Ureter (tissue), 1 donor: ENCODE data around the gene CTXN2. TPM values are rescaled to one million over a fixed set of nuclear protein-coding genes. Genes with fewer than 3 reads are reported as not detected.

Experiments
- DNase-seq: peaks from one replicate; pipeline ENCODE4 v3.0.0-alpha.2; 2020; ENCODE audit warnings: low spot score
- total RNA-seq: library from RNA; stranded (reverse); gene quantifications from one replicate; pipeline ENCODE4 v1.2.4, GENCODE V29; 2023
- donor health status: DM: yes; HTN: yes; CAD: no.

Gene CTXN2
- not detected for total RNA-seq

- DNase-seq, result no peak
Measured at GRCh38 chr15:48191574-48192225, at the start of gene CTXN2. TSS of gene CTXN2 (plus strand) at chr15:48191665. CDS start at chr15:48201301, 9,636 bp downstream.

- no peak for DNase-seq
Measured at GRCh38 chr15:48143856-48144255, 47.6 kb upstream of the CTXN2 start.

- DNase-seq, result no peak
Measured at GRCh38 chr15:48144889-48145288, 46.6 kb upstream of the CTXN2 start.

- no peak for DNase-seq
Measured at GRCh38 chr15:48145923-48146322, 45.5 kb upstream of the CTXN2 start.

- DNase-seq, result no peak
Measured at GRCh38 chr15:48147358-48147757, 44.1 kb upstream of the CTXN2 start.

- DNase-seq, result no peak
Measured at GRCh38 chr15:48149858-48150257, 41.6 kb upstream of the CTXN2 start.

- no peak for DNase-seq
Measured at GRCh38 chr15:48153526-48153925, 37.9 kb upstream of the CTXN2 start.

GRCh38 chr15:48168616-48169015 is 22.8 kb upstream of the CTXN2 start:
- DNase-seq, result no peak

- DNase-seq, result no peak
Measured at GRCh38 chr15:48170981-48171380, 20.5 kb upstream of the CTXN2 start.

- no peak for DNase-seq
Measured at GRCh38 chr15:48175126-48175525, 16.3 kb upstream of the CTXN2 start.

GRCh38 chr15:48176112-48176511 is 15.4 kb upstream of the CTXN2 start:
- no peak for DNase-seq

- no peak for DNase-seq
Measured at GRCh38 chr15:48176957-48177356, 14.5 kb upstream of the CTXN2 start.

GRCh38 chr15:48177383-48177765 is 14.1 kb upstream of the CTXN2 start:
- DNase-seq, result no peak

GRCh38 chr15:48177766-48178647 is 13.5 kb upstream of the CTXN2 start, which contains the start of gene MYEF2:
TSS of gene MYEF2 (minus strand) at chr15:48178295. CDS start at chr15:48178237, 58 bp downstream.
- DNase-seq, result peak; percentile 64

GRCh38 chr15:48178648-48178931 is 12.9 kb upstream of the CTXN2 start:
- no peak for DNase-seq

GRCh38 chr15:48182749-48183148 is 8.7 kb upstream of the CTXN2 start:
- no peak for DNase-seq

GRCh38 chr15:48185529-48185928 is 5.9 kb upstream of the CTXN2 start:
- no peak for DNase-seq

GRCh38 chr15:48186271-48186670 is 5.2 kb upstream of the CTXN2 start:
- DNase-seq, result no peak

GRCh38 chr15:48190932-48191573 is 412 bp upstream of the CTXN2 start:
- DNase-seq, result peak; percentile 66

GRCh38 chr15:48202068-48202467 is 10.6 kb downstream of the CTXN2 start:
- no peak for DNase-seq

GRCh38 chr15:48205981-48206380 is 14.5 kb downstream of the CTXN2 start, which contains the start of gene SLC12A1:
TSS of gene SLC12A1 (plus strand) at chr15:48206302. CDS start at chr15:48207720, 1,418 bp downstream.
- no peak for DNase-seq

- DNase-seq, result no peak
Measured at GRCh38 chr15:48221261-48221660, 29.8 kb downstream of the CTXN2 start.

- DNase-seq, result no peak
Measured at GRCh38 chr15:48221885-48222284, 30.4 kb downstream of the CTXN2 start.
